Esophagus muscularis mucosa (tissue), 4 donors: ENCODE results near the gene DACH1.

Experiments used
- EP300 ChIP-seq: sonication (generic); formaldehyde crosslinking; IDR thresholded peaks from one replicate; pipeline ENCODE4 v1.6.1; 2017; ENCODE audit warnings: antibody characterized with exemption
- POLR2A ChIP-seq: fragments of 450-650 bp; IDR thresholded peaks from one replicate; pipeline ENCODE4 v1.6.1; 2017; ENCODE audit warnings: antibody characterized with exemption, moderate library complexity, mild to moderate bottlenecking, low read depth
- POLR2AphosphoS5 ChIP-seq, 2 donors: sonication (generic); formaldehyde crosslinking; IDR thresholded peaks; one replicate each; pipeline ENCODE4 v1.6.1; 2017; ENCODE audit warnings: antibody characterized with exemption in 2 of 2
- TF ChIP-seq, protein P1 (sequence below), 3 experiments: fragments of 200-600 bp in 2 of 3; fragments of 450-650 bp in 1 of 3; sonication (generic) in 2 of 3; IDR thresholded peaks; one replicate each; pipeline ENCODE4 v1.5.1; 2017 to 2019; ENCODE audit warnings: antibody characterized with exemption in 3 of 3, mild to moderate bottlenecking in 2 of 3, moderate library complexity in 1 of 3

DNA sequence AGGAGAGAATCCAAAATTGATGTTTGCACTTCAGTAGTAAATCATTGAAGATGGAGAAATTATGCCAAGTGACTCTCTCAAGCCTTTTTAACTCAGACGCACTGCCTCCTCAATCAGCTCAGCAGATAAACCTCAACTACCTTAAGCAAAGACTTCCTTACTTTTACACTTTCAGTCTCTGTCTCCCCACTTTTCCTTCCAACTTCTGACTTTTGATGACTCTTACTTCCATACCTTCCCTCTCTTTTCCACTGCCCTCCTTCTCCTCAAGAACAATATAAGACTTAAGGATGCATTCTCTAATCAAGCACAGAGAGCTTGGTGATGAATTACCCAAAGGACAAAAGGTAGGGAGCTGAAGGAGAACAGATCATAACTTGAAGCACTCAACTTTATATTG, 4.8 kb upstream of the DACH1 start:
- TF ChIP-seq, protein P1, sequence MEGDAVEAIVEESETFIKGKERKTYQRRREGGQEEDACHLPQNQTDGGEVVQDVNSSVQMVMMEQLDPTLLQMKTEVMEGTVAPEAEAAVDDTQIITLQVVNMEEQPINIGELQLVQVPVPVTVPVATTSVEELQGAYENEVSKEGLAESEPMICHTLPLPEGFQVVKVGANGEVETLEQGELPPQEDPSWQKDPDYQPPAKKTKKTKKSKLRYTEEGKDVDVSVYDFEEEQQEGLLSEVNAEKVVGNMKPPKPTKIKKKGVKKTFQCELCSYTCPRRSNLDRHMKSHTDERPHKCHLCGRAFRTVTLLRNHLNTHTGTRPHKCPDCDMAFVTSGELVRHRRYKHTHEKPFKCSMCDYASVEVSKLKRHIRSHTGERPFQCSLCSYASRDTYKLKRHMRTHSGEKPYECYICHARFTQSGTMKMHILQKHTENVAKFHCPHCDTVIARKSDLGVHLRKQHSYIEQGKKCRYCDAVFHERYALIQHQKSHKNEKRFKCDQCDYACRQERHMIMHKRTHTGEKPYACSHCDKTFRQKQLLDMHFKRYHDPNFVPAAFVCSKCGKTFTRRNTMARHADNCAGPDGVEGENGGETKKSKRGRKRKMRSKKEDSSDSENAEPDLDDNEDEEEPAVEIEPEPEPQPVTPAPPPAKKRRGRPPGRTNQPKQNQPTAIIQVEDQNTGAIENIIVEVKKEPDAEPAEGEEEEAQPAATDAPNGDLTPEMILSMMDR (IDR thresholded peaks at IDR 0.05), result no peak
- no peak for TF ChIP-seq POLR2A
- no peak for TF ChIP-seq POLR2AphosphoS5 (IDR thresholded peaks at IDR 0.05)
- TF ChIP-seq EP300, result no peak
